Progenitor cell of endocrine pancreas (in vitro differentiated cells): ENCODE data around the gene DNAJC5G. TPM values are rescaled to one million over a fixed set of nuclear protein-coding genes. Genes with fewer than 3 reads are reported as not detected.
"Not testable (repeated sequence)": the region's sequence is repeated elsewhere in the genome, so short reads cannot be mapped to it uniquely, and the experiment has no call there.

Source experiments
- DNase-seq: peaks from one replicate; pipeline ENCODE4 v3.0.0; 2021; ENCODE audit warnings: low spot score; ENCODE audit not compliant: unreplicated experiment
- H3K27ac Mint-ChIP-seq: 2 replicates; pipeline ENCODE4 v1.8.0; 2021; ENCODE audit warnings: mild to moderate bottlenecking, moderate library complexity, mixed read lengths
- H3K27me3 Mint-ChIP-seq: 2 replicates; pipeline ENCODE4 v1.8.0; 2021; ENCODE audit warnings: mixed read lengths
- H3K36me3 Mint-ChIP-seq: 2 replicates; pipeline ENCODE4 v1.8.0; 2022; ENCODE audit warnings: mixed read lengths; ENCODE audit not compliant: insufficient read depth
- H3K4me1 Mint-ChIP-seq: 2 replicates; pipeline ENCODE4 v1.8.0; 2021; ENCODE audit warnings: low read depth, mixed read lengths
- H3K4me3 Mint-ChIP-seq: 2 replicates; pipeline ENCODE4 v1.8.0; 2021; ENCODE audit warnings: low read depth, mild to moderate bottlenecking, moderate library complexity, mixed read lengths
- H3K9me3 Mint-ChIP-seq: 2 replicates; pipeline ENCODE4 v1.8.0; 2021; ENCODE audit warnings: low read depth, mixed read lengths
- CTCF ChIP-seq: fragments of 200-600 bp; sonication (generic); IDR thresholded peaks from one replicate; pipeline ENCODE4 v1.5.0; 2021; ENCODE audit warnings: antibody characterized with exemption, mild to moderate bottlenecking; ENCODE audit not compliant: unreplicated experiment
- total RNA-seq: library from RNA; stranded (reverse); gene quantifications from 2 replicates; pipeline ENCODE4 v1.2.1, GENCODE V29; 2021

The DNAJC5G gene
- total RNA-seq, 1 donor from 2014 or later, result not detected

GRCh38 chr2:27298391-27299080, 23.3 kb downstream of the DNAJC5G start:
- Mint-ChIP-seq H3K27ac (no peak overlapping the region), H3K36me3 (no peaks in the 10 kb centered on the region), H3K4me3 (no peak overlapping the region), H3K4me1 (peaks cover 6% of the 10 kb centered on the region), H3K9me3 (no peaks in the 10 kb centered on the region), H3K27me3 (peaks cover 7% of the 10 kb centered on the region)
- no peak for TF ChIP-seq CTCF
- DNase-seq, result no peak

GRCh38 chr2:27300606-27301005, 25.4 kb downstream of the DNAJC5G start:
- not testable (repeated sequence) for DNase-seq, H3K4me1 Mint-ChIP-seq, H3K9me3 Mint-ChIP-seq, H3K27ac Mint-ChIP-seq, H3K36me3 Mint-ChIP-seq, H3K4me3 Mint-ChIP-seq
- H3K27me3 Mint-ChIP-seq, result peaks cover 22% of the 10 kb centered on the region

- DNase-seq, result no peak
- Mint-ChIP-seq H3K27ac (no peak overlapping the region), H3K4me1 (peaks cover 6% of the 10 kb centered on the region), H3K27me3 (peaks cover 40% of the 10 kb centered on the region), H3K9me3 (no peaks in the 10 kb centered on the region), H3K4me3 (no peak overlapping the region), H3K36me3 (no peaks in the 10 kb centered on the region)
- TF ChIP-seq CTCF, result peak; percentile 97
Observed at GRCh38 chr2:27303093-27304025, 28.1 kb downstream of the DNAJC5G start.

- Mint-ChIP-seq H3K9me3 (no peaks in the 10 kb centered on the region), H3K4me1 (no peaks in the 10 kb centered on the region), H3K27ac (no peak overlapping the region), H3K36me3 (peaks cover 2% of the 10 kb centered on the region), H3K27me3 (peaks cover 47% of the 10 kb centered on the region), H3K4me3 (no peak overlapping the region)
- DNase-seq, result no peak
- no peak for TF ChIP-seq CTCF
Observed at GRCh38 chr2:27304488-27305240, 29.4 kb downstream of the DNAJC5G start.

- Mint-ChIP-seq H3K27me3 (peaks cover 50% of the 10 kb centered on the region), H3K9me3 (no peaks in the 10 kb centered on the region), H3K36me3 (peaks cover 4% of the 10 kb centered on the region), H3K4me1 (no peaks in the 10 kb centered on the region), H3K4me3 (no peak overlapping the region), H3K27ac (no peak overlapping the region)
- no peak for TF ChIP-seq CTCF
- no peak for DNase-seq
Observed at GRCh38 chr2:27305516-27305915, 30.3 kb downstream of the DNAJC5G start.
